HL-60/S4 treated with phorbol 12-myristate 13-acetate at 8.2 ng/mL for 4 days and 3 days (cell line): ENCODE results near the gene OR2L5.

Experiments
- in situ Hi-C: fragments of 300-500 bp; cut with MboI; formaldehyde crosslinking; loops from 2 replicates; pipeline ENCODE4 v1.15.0; 2022; ENCODE audit warnings: low sequenced_read_pairs

Gene OR2L5, protein sequence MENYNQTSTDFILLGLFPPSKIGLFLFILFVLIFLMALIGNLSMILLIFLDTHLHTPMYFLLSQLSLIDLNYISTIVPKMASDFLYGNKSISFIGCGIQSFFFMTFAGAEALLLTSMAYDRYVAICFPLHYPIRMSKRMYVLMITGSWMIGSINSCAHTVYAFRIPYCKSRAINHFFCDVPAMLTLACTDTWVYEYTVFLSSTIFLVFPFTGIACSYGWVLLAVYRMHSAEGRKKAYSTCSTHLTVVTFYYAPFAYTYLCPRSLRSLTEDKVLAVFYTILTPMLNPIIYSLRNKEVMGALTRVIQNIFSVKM

DNA sequence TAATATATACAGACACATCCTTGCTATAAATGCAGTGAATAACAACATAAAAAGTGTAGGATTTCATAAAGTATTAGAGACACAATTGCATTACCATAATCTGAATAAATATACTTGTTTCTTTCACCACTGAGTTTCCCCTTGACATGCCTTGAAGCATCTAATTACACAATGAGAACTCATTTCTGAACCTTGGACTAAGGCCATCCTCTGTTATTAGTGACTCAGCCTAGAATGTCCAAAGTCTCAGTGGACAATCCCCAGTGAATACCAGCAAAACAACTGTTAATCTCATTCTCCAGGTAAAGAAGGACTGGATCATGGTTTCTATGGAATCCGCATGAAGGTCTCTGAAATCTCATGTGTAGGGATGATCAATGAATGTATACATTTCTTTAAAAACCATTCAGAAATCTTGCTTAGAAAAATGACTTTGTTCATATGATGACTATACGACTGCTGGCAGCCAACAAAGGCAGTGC, at the start of gene OR2L5:
OR2L5 (plus strand) TSS at position 432 of the 482 bp plus-strand sequence. CDS start 8,288 bp downstream, outside the sequence.
- in situ Hi-C loops: no loop called here

DNA sequence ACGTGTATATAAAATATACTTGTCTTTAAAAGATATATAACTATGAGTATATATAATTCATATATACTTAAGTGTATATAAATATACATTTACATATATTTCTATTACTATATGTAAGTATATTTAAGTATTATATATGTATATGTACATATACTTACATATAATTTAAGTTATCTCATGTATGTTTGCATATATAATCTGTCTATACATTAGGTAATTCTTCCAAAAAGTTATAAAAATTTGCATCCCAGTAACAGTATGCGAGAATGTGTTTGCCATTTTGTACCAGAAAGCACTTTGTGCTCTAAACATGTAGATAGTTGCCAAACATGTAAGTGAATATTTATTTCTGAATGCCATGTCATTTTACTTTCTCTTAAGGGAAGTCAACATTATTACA, 48.5 kb upstream of the OR2L5 start, which contains the start of gene OR2AK2:
OR2AK2 (plus strand) TSS at position 301 of the 400 bp plus-strand sequence. CDS start 144 bp downstream, outside the sequence.
- in situ Hi-C loops: no loop called here

DNA sequence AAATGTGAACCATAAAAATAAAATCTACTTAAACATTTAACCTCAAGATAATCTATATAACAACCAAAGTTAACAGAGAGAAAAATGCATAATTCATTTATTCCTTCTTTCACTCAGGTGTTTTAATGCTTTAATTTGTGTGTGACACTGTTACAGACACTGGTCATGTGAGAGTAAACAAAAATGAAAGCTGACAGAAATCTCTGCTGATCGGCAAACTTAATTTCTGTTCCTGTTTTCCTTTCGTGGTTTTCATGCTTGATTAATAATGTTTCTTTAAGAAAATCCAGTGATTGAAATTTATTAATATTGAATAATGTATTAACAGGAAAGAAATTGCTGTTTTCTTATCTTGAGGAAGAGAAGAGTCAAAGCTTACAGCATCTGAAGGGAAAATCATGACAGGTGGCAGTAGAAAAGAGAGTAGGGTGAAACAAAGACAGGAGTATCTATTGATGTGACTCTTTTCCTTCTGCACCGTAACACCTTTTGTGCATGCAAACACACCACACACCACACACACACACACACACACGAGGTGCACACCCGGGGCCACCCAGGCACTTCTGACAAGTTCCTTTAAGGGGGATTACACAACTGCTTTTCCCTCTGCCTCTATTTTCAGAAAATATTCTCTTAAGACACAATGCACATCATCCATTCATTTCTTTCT, 46.8 kb upstream of the OR2L5 start:
- in situ Hi-C loops: no loop called here

DNA sequence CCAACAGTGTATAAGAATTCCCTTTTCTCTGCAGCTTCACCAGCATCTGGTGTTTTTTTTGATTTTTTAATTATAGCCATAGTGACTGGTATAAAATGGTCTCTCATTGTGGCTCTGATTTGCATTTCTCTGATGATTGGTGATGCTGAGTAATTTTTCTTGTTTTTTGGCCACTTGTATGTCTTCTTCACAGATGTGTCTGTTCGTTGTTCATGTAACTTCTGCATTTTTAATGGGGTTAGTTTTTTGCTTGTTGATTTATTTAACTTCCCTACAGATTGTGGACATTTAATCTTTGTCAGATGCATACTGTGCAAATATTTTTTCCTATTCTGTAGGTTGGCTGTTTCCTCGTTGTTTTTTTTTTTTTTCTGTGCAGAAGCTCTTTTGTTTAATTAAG, 20.5 kb upstream of the OR2L5 start:
- in situ Hi-C loops: no loop called here

DNA sequence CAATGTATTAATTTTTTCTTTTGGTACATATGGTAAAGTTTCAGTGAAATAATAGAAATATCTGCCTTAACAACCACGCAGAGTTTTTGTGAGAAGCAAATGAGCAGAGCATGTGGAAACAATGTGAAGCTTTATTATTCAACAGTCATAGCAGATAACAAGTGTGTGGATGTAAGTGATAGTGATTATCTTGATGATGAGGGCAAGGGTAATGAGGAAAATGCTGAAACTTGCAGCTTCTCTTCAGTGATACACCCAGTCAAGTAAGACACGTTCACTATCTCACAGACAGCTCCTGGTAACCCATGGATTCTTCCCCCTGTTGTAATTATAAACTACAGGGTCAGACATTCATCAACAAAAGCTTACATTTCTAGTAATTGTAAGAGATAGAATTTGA, 14.6 kb upstream of the OR2L5 start:
- in situ Hi-C loops: no loop called here

DNA sequence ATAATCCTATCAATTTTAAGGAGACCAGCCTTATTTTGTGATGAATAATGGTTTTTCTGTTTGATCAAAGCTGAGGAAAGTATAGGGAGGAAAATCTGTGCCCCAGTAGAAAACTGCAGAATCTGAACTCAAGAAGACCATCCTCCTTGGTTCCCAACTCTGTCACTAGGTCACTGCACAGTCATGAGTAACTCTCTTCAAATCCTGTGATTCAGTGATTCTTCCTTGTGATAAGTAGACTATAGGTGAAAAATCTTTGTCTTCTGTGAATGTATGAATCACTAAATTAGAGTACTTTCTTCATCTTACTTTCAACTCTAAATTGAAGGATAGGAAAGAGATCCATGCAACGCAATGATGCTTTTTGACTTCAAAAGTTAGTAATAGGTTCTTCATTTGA, 13.3 kb upstream of the OR2L5 start:
- in situ Hi-C loops: no loop called here

DNA sequence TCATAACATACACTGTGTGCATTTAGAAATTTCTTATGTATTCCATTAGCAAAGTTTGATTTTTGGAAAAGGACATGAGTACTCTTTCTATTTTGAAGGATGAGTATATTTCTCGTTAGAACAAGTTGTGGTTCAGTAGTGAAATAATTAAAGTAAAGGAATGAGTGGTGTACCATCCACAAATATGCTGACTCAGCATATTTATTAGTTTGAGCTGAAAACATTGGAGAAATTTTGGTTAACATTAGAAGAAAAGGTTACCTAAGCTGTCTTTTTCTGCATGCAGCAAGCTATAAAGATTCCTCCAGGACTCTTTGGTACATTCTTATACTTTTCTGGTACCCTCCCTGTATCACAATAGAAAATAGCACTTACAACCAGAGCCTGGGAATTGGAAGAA, 5.7 kb upstream of the OR2L5 start:
- in situ Hi-C loops: no loop called here

DNA sequence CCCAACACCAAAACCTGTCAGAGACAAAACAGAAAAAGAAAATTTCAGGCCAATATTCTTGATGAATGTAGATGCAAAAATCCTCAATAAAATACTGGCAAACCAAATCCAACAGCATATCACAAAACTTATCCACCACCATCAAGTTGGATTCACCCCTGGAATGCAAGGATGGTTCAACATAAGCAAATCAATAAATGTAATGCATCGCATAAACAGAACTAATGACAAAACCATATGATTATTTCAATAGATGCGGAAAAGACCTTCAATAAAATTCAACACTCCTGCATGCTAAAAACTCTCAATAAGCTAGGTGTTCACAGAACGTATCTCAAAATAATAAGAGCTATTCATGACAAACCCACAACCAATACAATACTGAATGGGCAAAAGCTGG, 3.8 kb upstream of the OR2L5 start:
- in situ Hi-C loops: no loop called here

DNA sequence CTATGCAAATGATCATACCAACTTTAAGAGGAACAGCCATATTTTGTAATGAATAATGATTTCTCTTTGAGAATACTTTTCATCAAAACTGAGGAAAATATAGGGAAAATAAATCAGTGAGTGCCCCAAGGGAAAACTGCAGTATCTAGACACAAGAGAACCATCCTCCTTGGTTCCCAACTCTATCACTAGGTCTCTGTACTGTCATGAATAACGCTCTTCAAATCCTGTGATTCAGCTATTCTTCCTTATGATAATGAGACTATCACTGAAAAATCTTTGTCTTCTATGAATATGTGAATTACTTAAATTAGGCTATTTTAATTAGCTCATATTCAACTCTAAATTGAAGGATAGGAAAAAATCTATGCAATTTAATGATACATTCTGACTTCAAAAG, 2.3 kb downstream of the OR2L5 start:
- in situ Hi-C loops: no loop called here

DNA sequence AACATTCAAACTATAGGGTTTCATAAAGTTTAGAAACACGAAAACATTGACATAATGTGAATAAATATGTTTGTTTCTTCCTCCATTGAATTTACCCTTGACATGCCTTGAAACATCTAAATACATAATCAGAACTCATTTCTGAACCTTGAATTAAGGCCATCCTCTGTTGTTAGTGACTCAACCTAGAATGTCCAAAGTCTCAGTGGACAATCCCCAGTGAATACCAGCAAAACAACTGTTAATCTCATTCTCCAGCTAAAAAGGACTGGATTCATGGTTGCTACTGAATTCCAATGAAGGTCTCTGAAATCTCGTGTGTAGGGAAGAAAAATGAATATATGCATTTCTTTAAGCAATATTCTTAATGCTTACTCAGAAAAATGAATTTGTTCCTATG, 16.3 kb downstream of the OR2L5 start, which contains the start of gene OR2L2:
OR2L2 (plus strand) TSS at position 301 of the 400 bp plus-strand sequence. CDS start 8,198 bp downstream, outside the sequence.
- in situ Hi-C loops: no loop called here

DNA sequence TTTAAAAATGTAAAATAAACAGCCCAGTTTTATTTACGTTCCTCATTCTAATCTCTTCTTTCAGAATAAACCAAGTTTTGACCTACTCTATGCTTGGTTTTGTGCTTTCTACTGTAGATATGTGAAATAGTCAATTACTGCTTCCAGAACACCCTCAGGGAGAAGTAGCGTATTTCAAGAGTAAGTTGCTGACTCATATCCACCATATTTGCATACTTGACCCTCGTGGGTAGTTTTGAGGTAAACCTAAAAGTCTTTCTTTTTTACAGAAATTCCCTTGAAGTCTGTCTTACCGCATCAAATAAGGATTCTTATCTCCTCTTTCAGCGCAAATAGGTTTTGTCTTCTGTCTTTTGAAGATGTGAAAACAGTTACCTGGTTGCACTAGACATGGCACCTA, 31.7 kb downstream of the OR2L5 start:
- in situ Hi-C loops: no loop called here

DNA sequence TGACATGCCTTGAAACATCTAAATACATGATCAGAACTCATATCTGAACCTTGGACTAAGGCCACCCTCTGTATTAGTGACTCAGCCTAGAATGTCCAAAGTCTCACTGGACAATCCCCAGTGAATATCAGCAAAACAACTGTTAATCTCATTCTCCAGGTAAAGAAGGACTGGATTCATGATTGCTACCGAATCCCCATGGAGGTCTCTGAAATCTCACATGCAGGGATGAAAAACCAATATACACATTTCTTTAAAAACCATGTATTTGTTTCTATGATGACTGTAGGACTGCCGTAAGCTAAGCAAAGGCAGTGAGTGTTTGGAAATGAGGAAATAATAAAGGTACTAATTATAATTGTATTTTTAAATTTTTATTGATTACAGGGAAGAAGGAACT, 33.1 kb downstream of the OR2L5 start, which contains the start of gene OR2L3:
OR2L3 (plus strand) TSS at position 301 of the 400 bp plus-strand sequence. CDS start 13,846 bp downstream, outside the sequence.
- in situ Hi-C loops: no loop called here

DNA sequence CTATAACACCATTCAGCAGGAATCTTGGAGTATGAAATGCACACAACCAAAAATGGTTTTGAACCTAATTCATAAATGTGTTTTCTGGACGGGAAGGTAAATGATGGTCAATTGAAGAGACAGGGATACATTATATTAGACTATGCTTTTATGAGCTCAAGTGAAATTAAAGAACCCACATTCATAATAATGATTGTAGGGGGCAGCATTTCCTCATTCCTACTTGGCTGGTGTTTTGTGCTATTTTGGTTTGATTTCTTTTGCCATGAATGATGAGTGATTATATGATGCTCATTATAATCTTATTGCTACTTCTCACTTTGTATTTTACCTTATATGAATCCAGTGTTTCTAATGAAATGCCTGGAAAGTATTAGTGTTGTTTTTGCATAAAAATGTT, 33.5 kb downstream of the OR2L5 start:
- in situ Hi-C loops: no loop called here

DNA sequence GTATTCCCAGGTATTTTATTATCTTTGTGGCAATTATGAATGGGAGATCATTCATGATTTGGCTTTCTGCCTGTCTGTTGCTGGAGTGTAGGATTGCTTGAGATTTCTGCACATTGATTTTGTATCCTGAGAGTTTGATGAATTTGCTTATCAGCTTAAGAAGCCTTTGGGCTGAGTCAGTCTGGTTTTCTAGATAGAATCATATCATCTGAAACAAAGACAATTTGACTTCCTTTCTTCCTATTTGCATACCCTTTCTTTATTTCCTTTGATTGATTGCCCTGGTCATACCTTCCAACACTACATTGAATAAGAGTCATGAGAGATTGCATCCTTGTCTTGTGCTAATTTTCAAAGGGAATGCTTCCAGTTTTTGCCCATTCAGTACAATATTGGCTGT, 41.2 kb downstream of the OR2L5 start:
- in situ Hi-C loops: no loop called here

DNA sequence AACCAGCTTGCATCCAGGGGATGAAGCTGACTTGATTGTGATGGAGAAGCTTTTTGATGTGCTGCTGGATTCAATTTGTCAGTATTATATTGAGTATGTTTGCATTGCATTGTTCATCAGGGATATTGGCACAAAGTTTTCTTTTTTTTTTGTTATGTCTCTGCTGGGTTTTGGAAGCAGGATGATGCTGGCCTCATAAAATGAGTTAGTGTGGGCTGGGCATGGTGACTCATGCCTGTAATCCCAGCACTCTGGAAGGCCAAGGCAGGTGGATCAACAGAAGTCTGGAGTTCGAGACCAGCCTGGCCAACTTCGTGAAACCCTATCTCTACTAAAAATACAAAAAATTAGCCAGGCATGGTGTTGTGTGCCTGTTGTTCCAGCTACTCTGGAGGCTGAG, 41.8 kb downstream of the OR2L5 start:
- in situ Hi-C loops: no loop called here

DNA sequence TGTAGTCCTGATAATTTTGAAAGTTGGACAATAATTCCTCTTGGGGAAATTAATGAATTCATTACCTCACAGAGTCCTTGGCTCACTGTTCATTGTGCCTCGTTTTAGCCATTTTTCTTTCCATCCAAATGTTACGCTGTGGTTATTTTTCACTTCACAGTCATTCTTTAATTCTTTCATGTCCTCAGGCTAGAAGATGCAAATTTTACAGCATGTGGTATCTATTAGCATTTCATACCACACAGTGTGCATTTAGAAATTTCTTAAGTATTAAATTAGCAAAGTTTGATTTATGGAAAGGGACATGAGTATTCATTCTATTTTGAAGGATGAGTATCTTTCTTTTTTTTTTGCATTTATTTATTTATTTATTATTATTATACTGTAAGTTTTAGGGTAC, 51.6 kb downstream of the OR2L5 start:
- in situ Hi-C loops: no loop called here

DNA sequence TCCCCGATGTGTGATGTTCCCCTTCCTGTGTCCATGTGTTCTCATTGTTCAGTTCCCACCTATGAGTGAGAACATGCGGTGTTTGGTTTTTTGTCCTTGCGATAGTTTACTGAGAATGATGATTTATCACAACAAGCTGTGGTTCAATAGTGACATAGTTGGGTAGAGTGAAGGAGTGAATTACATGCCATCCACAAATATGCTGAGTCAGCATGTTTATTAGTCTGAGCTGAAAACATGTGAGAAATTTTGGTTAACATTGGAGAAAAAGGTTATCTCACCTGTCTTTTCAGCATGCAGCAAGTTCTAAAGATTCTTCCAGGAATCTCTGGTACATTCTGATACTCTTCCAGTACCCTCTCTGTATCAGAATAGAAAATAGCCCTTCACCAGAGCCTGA, 52.1 kb downstream of the OR2L5 start:
- in situ Hi-C loops: no loop called here
